Smooth muscle cell (in vitro differentiated cells): ENCODE data around the gene ATP6AP1. TPM values are rescaled to one million over a fixed set of nuclear protein-coding genes. Genes with fewer than 3 reads are reported as not detected.

Source experiments
- DNase-seq: peaks from one replicate; lab custom pipeline; 2025; ENCODE audit not compliant: unreplicated experiment; lab: John Stamatoyannopoulos, UW
- H2AFZ ChIP-seq: fragments of 200-600 bp; sonication (generic); 2 replicates; pipeline ENCODE4 v1.6.0; 2016; ENCODE audit warnings: antibody characterized with exemption, low read depth, mild to moderate bottlenecking
- H3F3A ChIP-seq: fragments of 200-600 bp; sonication (generic); 2 replicates; pipeline ENCODE4 v1.6.0; 2017; ENCODE audit warnings: antibody characterized with exemption, low read depth
- H3K27ac ChIP-seq: fragments of 200-600 bp; sonication (generic); 2 replicates; pipeline ENCODE4 v1.5.1; 2016; ENCODE audit warnings: low read depth, mild to moderate bottlenecking
- H3K27me3 ChIP-seq: fragments of 200-600 bp; sonication (generic); 2 replicates; pipeline ENCODE4 v1.6.1; 2016; ENCODE audit warnings: low read depth, mild to moderate bottlenecking
- H3K36me3 ChIP-seq: fragments of 200-600 bp; sonication (generic); 2 replicates; pipeline ENCODE4 v1.5.1; 2016; ENCODE audit warnings: low read depth
- H3K4me1 ChIP-seq: fragments of 200-600 bp; sonication (generic); 2 replicates; pipeline ENCODE4 v1.5.1; 2016; ENCODE audit warnings: low read depth
- H3K4me2 ChIP-seq: fragments of 200-600 bp; sonication (generic); 2 replicates; pipeline ENCODE4 v1.6.0; 2016; ENCODE audit warnings: mild to moderate bottlenecking
- H3K4me3 ChIP-seq: fragments of 200-600 bp; sonication (generic); 2 replicates; pipeline ENCODE4 v1.5.1; 2016; ENCODE audit warnings: mild to moderate bottlenecking
- H3K79me2 ChIP-seq: fragments of 200-600 bp; sonication (generic); 2 replicates; pipeline ENCODE4 v1.6.0; 2016; ENCODE audit warnings: low read depth, mild to moderate bottlenecking
- H3K9ac ChIP-seq: fragments of 200-600 bp; sonication (generic); 2 replicates; pipeline ENCODE4 v1.6.0; 2016; ENCODE audit warnings: low read depth
- H3K9me3 ChIP-seq: fragments of 200-600 bp; sonication (generic); replicated peaks from 2 replicates; pipeline ENCODE4 v1.5.1; 2016; ENCODE audit warnings: low read depth
- H4K20me1 ChIP-seq: fragments of 200-600 bp; sonication (generic); 2 replicates; pipeline ENCODE4 v1.6.0; 2016; ENCODE audit warnings: low read depth
- CTCF ChIP-seq: fragments of 200-600 bp; sonication (generic); IDR thresholded peaks from 2 replicates; pipeline ENCODE4 v1.5.1; 2017; ENCODE audit warnings: borderline replicate concordance, mild to moderate bottlenecking, antibody characterized with exemption; ENCODE audit not compliant: insufficient read depth, poor library complexity, severe bottlenecking
- WGBS: methylation state at CpG from one replicate; pipeline ENCODE4 v1.1.7; 2016; ENCODE audit warnings: low lambda C conversion rate; 5-methylcytosine and 5-hydroxymethylcytosine counted together
- polyA plus RNA-seq: library from polyadenylated mRNA; unstranded; fragments of >200 nt; fragmentation: Nextera tagmentation; extraction: Ambion mirVana; gene quantifications from 2 replicates; pipeline ENCODE4 v1.2.1, GENCODE V29; 2016
- total RNA-seq: library from RNA; depleted of rRNA; stranded (reverse); fragments of >200 nt; gene quantifications from 2 replicates; pipeline ENCODE4 v1.2.3, GENCODE V29; 2014

Gene ATP6AP1
- total and polyA plus RNA-seq, 2 experiments from 2014 or later, result 104 to 193 TPM

- H3K4me2 ChIP-seq, result no peak overlapping the region
- no peaks in the 10 kb centered on the region for H3K36me3 ChIP-seq
- peaks cover 15% of the 10 kb centered on the region for H3K79me2 ChIP-seq
- H3K9me3 ChIP-seq, result no peaks in the 10 kb centered on the region
- no peak for DNase-seq
- no peak overlapping the region for H2AFZ ChIP-seq
- H3K27me3 ChIP-seq, result no peaks in the 10 kb centered on the region
- TF ChIP-seq CTCF, result no peak
- 73% methylated on average over 5 of the region's 5 CpGs for whole genome bisulfite sequencing
- no peak overlapping the region for H3K27ac ChIP-seq
- H3F3A ChIP-seq, result no peaks in the 10 kb centered on the region
- no peak overlapping the region for H3K4me3 ChIP-seq
- no peak overlapping the region for H3K9ac ChIP-seq
- H3K4me1 ChIP-seq, result no peaks in the 10 kb centered on the region
- no peaks in the 10 kb centered on the region for H4K20me1 ChIP-seq
Observed at GRCh38 chrX:154431341-154431740, 2.9 kb downstream of the ATP6AP1 start.

- Histone ChIP-seq H3K27me3 (no peaks in the 10 kb centered on the region), H3K4me1 (no peaks in the 10 kb centered on the region), H3K27ac (no peak overlapping the region), H3K9me3 (no peaks in the 10 kb centered on the region), H4K20me1 (no peaks in the 10 kb centered on the region), H3K9ac (no peak overlapping the region), H2AFZ (no peak overlapping the region), H3F3A (no peaks in the 10 kb centered on the region), H3K4me2 (no peak overlapping the region), H3K79me2 (peaks cover 16% of the 10 kb centered on the region), H3K4me3 (no peak overlapping the region), H3K36me3 (no peaks in the 10 kb centered on the region)
- no peak for DNase-seq
- 93% methylated on average over 8 of the region's 8 CpGs for WGBS
- TF ChIP-seq CTCF, result no peak
Observed at GRCh38 chrX:154432210-154432609, 3.7 kb downstream of the ATP6AP1 start.

- H3K27ac ChIP-seq, result no peak overlapping the region
- 85% methylated on average over 7 of the region's 7 CpGs for WGBS
Observed at GRCh38 chrX:154433605-154434004, 5.1 kb downstream of the ATP6AP1 start.

More at GRCh38 chrX:154433605-154434004, 5.1 kb downstream of the ATP6AP1 start:
- TF ChIP-seq CTCF, result no peak
- Histone ChIP-seq H2AFZ (no peak overlapping the region), H3K4me1 (peaks cover 4% of the 10 kb centered on the region), H3K4me2 (no peak overlapping the region), H3K9ac (no peak overlapping the region), H3K4me3 (no peak overlapping the region), H3K27me3 (no peaks in the 10 kb centered on the region), H4K20me1 (peaks cover 8% of the 10 kb centered on the region), H3K36me3 (no peaks in the 10 kb centered on the region), H3F3A (no peaks in the 10 kb centered on the region), H3K79me2 (peaks cover 28% of the 10 kb centered on the region), H3K9me3 (no peaks in the 10 kb centered on the region)
- DNase-seq, result no peak
